ENCODE results near the gene MAPRE3. TPM values are rescaled to one million over a fixed set of nuclear protein-coding genes. Genes with fewer than 3 reads are reported as not detected.

The MAPRE3 gene
- total and polyA plus RNA-seq, 8 donors = 4.7 to 56.8 (median 10.1) TPM

GRCh38 chr2:27010139-27010538, 39.7 kb downstream of the MAPRE3 start:
- FAIRE-seq (no peak), DNase-seq (no peak), ATAC-seq (no peak)
- no peak for TF ChIP-seq CTCF (IDR thresholded peaks at IDR 0.05)
- Histone ChIP-seq H3K27ac (no peak overlapping the region), H3K4me1 (peaks cover 0 to 5% (median 5%) of the 10 kb centered on the region in 3 donors), H3K9me3 (no peaks in the 10 kb centered on the region), H3K4me3 (no peak overlapping the region), H3K36me3 (no peaks in the 10 kb centered on the region), H3K27me3 (no peaks in the 10 kb centered on the region)
- WGBS, 2 donors = 60 to 68% methylated on average over 3 of the region's 3 CpGs
- intact Hi-C loops (cut with DNase I) = loop anchor here in 1 of 3 donors (10.0 kb wide), 1 partner anchor 165 kb away; the partner anchor contains the start of gene DPYSL5

- no peaks in the 10 kb centered on the region for H3K27me3 ChIP-seq
- H3K4me1 ChIP-seq = no peaks in the 10 kb centered on the region
- no peak for ATAC-seq
- no peak overlapping the region for H3K4me3 ChIP-seq
- no peak for TF ChIP-seq CTCF (IDR thresholded peaks at IDR 0.05)
- FAIRE-seq = no peak
- no peak for DNase-seq
- no peaks in the 10 kb centered on the region for H3K9me3 ChIP-seq
- 94 to 95% methylated on average over 4 of the region's 4 CpGs for WGBS, 2 donors
- no peak overlapping the region for H3K27ac ChIP-seq
- no peaks in the 10 kb centered on the region for H3K36me3 ChIP-seq
- intact Hi-C loops (cut with DNase I) = loop anchor here in 1 of 3 donors (10.0 kb wide), 1 partner anchor 169 kb away; the partner anchor contains the start of gene DPYSL5
Measured at GRCh38 chr2:27013738-27014137, 43.3 kb downstream of the MAPRE3 start.

- Histone ChIP-seq H3K36me3 (no peaks in the 10 kb centered on the region), H3K27me3 (no peaks in the 10 kb centered on the region), H3K27ac (no peak overlapping the region), H3K4me3 (no peak overlapping the region), H3K9me3 (no peaks in the 10 kb centered on the region), H3K4me1 (no peaks in the 10 kb centered on the region)
- DNase-seq (no peak), FAIRE-seq (no peak), ATAC-seq (no peak)
- TF ChIP-seq CTCF (IDR thresholded peaks at IDR 0.05) = no peak
- WGBS, 2 donors = 86 to 88% methylated on average over 8 of the region's 8 CpGs
- intact Hi-C loops (cut with DNase I) = loop anchor here in 2 of 3 donors (5.0 to 10.0 kb wide), 2 partner anchors 53 to 170 kb away; partner anchors contain the start of gene DPYSL5 (in 1 of the 2)
Measured at GRCh38 chr2:27014771-27015433, 44.5 kb downstream of the MAPRE3 start.

- peak; percentile 55 to 80 (median 75) for ATAC-seq
- WGBS, 2 donors = 65 to 67% methylated on average over 3 of the region's 3 CpGs
- peak in 1 of 6 donors; percentile 53 for DNase-seq
- H3K36me3 ChIP-seq = no peaks in the 10 kb centered on the region
- H3K4me3 ChIP-seq = no peak overlapping the region
- H3K4me1 ChIP-seq = no peaks in the 10 kb centered on the region
- no peaks in the 10 kb centered on the region for H3K27me3 ChIP-seq
- no peak overlapping the region for H3K27ac ChIP-seq
- TF ChIP-seq CTCF (IDR thresholded peaks at IDR 0.05) = peak; percentile 34 to 55 (median 46)
- FAIRE-seq = no peak
- intact Hi-C loops (cut with DNase I) = loop anchor here in 2 of 3 donors (5.0 to 10.0 kb wide), 2 partner anchors 55 to 172 kb away; partner anchors contain the start of gene DPYSL5 (in 1 of the 2)
- no peaks in the 10 kb centered on the region for H3K9me3 ChIP-seq
Measured at GRCh38 chr2:27016801-27017325, 46.4 kb downstream of the MAPRE3 start.

- WGBS, 2 donors = 80 to 87% methylated on average over 3 of the region's 3 CpGs
Measured at GRCh38 chr2:27018142-27018541, 47.7 kb downstream of the MAPRE3 start.

More at GRCh38 chr2:27018142-27018541, 47.7 kb downstream of the MAPRE3 start:
- intact Hi-C loops (cut with DNase I) = loop anchor here in 2 of 3 donors (5.0 to 10.0 kb wide), 2 partner anchors 56 to 173 kb away; partner anchors contain the start of gene DPYSL5 (in 1 of the 2)
- TF ChIP-seq CTCF (IDR thresholded peaks at IDR 0.05) = no peak
- no peak for FAIRE-seq
- Histone ChIP-seq H3K36me3 (no peaks in the 10 kb centered on the region), H3K4me1 (no peaks in the 10 kb centered on the region), H3K4me3 (no peak overlapping the region), H3K27ac (no peak overlapping the region), H3K9me3 (no peaks in the 10 kb centered on the region), H3K27me3 (no peaks in the 10 kb centered on the region)
- DNase-seq = no peak
- ATAC-seq = no peak
